ENCODE measurements around the gene RPS6KA5.
"Not testable (repeated sequence)": the region's sequence is repeated elsewhere in the genome, so short reads cannot be mapped to it uniquely, and the experiment has no call there.

The RPS6KA5 gene

DNA sequence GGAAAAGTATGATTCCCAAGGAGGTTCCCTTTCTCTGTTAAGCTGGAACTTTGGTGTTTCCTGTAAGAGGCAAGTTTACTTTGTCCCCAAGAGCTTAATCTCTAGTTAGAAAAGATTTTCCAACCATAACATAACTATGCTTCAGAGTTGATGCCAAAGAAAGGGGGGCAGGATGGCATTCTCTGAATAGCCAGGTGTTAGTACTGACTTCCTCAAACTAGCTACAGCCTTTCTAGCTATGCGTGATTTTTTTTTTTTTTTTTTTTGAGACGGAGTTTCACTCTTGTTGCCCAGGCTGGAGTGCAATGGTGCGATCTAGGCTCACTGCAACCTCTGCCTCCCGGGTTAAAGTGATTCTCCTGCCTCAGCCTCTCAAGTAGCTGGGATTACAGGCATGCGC, 204.3 kb downstream of the RPS6KA5 start:
- not testable (repeated sequence) for DNase-seq

DNA sequence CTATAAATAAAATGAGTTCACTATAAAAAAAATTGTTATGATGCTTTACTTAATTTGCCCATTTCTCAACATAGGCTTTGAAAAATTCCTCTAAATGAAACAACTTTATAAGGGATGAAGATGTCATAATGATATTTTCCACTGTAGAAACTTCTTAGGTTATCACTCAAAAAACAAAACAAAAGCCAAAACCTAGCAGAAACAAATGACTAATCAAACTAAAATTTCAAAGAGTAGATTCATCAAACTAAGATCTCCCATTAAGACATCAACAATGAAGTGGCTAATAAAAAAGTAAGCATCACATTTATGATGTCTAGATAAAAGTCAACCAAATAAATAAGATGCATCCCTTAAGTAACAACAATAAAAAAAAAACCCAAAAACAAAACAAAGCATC, 207.3 kb downstream of the RPS6KA5 start:
- DNase-seq, result no peak

- DNase-seq, result no peak
These were observed 209.0 kb downstream of the RPS6KA5 start for GRCh38 chr14:90851327-90852036.

GRCh38 chr14:90850487-90850886, 210.0 kb downstream of the RPS6KA5 start:
- DNase-seq, result no peak

- DNase-seq, result no peak
These were observed 210.5 kb downstream of the RPS6KA5 start for GRCh38 chr14:90849787-90850444.

DNA sequence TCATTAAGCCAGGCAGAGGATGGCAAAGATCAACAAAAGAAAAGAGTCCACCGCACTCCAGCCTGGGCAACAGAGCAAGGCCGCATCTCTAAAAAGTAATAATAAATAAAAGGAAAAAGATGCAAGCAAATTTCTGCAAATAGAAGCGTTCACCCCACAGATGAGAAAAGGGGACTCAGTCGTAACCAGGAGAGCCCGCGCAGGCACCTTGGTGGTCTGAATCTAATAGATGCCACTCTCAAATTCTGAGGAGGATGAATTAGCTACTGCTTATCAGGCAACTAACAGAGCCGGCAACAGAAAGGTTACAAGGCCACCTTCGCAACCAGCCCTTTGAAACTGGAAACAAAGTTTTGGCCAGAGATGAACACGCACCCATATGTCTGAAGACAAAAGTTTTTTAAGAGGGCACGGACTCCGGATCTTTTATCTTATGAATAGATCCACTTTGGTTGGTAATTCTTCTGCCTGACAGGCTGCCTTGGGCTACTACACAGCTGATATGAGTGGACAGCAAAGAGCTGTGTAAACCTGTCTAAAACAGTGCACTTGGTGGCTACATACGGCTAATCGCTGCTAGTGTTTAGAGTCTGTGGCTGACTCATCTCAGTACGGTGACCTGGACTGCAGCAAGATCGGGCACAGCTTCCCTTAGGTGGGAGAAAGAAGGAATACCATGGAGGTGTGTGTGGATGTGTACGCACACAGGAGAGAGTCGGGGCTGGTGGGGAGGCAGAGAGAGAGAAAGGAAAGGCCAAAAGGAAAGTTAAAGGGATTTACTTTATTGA, 211.3 kb downstream of the RPS6KA5 start:
- no peak for DNase-seq

DNA sequence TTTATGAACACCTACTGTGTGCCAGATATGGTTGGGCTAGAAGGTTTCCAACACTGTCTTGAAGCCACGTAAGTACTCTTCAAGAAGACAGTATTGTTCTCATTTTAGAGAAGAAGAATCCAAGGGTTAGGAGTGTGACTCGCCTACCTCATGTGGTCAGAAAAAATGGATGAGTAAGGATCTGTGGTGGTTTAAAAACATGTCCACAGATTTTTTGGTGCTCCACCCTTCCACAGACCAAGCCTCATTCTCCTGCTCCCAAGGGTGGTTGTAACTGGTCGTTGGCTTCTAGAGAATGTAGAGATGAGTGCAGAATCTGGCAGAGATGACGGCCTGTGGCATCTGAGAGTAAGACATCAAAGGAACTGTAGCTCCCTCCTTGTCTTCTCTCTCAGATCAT, 213.9 kb downstream of the RPS6KA5 start:
- DNase-seq, result no peak

DNA sequence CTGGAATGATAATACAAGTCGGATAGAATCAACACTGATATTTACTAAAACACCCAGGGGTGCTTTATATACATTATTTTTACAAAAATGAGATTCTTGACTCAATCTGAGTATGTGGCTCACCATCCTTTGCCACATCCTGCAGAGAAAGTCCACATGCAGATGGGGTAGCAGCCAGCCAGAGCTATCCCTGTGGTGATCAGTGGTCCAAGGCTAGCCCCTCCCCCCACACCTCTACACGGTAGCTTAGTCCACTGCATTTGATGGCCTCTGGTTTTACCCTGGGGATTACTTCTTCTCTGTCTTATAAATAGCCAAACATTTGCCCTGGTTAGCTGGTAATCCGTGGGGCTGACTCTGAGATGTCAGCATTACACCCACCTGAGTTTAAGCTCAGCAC, 216.1 kb downstream of the RPS6KA5 start:
- no peak for DNase-seq

GRCh38 chr14:90842726-90843125, 217.7 kb downstream of the RPS6KA5 start:
- no peak for DNase-seq

GRCh38 chr14:90840667-90841066, 219.8 kb downstream of the RPS6KA5 start:
- DNase-seq, result not testable (repeated sequence)

- no peak for DNase-seq
These were observed 220.6 kb downstream of the RPS6KA5 start for GRCh38 chr14:90839889-90840266.

DNA sequence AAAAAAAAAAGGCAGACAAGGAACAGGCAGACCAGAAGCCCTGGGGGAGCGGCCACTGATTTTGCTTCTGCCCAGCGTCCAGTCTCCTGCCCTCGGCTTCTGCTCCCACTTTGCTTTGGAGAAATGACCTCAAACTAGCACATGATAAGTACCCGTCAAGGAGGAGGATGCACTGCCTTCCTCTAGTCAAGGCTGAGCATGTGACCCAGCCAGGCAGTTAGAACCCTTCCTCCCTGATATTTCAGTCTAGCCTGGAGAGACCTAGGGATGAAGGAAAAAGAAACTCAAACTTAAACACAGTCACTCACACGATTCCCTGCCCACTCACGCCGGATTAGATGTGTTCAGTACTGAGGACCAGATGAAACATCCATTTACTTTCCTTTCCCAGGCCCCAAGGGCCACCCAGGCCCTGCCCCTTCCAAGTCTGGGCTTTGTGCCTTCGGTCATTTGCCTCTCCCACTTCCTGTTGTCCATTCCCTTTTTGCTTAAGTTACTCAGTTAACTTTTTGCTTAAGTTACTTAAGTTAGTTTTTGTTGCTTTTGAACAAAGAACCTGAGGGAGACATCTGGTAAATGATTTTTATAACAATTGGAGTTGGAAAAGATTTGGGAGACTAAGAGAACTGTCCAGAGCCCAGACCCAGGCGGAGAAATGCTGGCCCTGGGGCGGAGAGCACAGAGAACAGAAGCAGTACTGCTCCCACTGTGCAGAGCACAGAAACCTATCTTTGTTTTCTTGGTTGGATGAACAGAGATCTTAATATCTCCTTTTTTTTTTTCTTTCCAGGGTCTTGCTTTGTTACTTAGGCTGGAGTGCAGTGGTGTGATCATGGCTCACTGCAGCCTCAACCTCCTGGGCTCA, 221.2 kb downstream of the RPS6KA5 start:
- no peak for DNase-seq

- DNase-seq, result not testable (repeated sequence)
These were observed 221.9 kb downstream of the RPS6KA5 start for GRCh38 chr14:90838531-90838930.

DNA sequence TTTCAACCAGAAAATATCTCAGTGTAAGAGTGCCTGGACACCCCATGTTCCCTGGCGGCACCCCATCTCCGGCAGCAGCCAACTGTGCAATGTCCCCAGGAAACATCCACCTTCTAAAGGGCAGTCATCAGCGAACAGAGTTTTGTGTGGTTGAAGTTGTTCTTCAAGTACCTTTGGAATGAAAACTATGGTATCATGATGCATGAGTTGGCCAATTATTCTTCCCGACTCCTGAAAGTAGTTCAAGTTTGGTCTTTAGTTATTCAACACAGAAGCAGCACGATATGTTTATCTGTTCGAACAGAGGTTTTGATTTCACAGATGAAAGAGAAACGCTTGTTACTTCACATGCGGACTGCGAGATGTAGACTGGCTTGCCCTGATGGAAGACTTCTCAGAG, 223.1 kb downstream of the RPS6KA5 start:
- no peak for DNase-seq

DNA sequence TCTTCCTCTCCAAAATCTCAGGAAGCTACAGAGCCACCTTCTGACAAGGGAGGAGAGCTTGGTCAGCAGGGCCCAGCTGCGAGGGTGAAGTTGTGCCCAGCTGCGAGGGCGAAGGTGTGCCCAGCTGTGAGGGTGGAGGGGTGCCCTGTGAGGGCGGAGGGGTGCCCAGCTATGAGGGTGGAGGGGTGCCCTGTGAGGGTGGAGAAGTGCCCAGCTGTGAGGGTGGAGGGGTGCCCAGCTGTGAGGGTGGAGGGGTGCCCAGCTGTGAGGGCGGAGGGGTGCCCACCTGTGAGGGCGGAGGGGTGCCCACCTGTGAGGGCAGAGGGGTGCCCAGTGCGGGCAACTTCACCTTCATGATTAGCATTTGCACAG, 223.8 kb downstream of the RPS6KA5 start:
- no peak for DNase-seq

GRCh38 chr14:90831821-90832220, 228.6 kb downstream of the RPS6KA5 start:
- DNase-seq, result no peak

GRCh38 chr14:90830931-90831701, 229.3 kb downstream of the RPS6KA5 start:
- DNase-seq, result no peak

DNA sequence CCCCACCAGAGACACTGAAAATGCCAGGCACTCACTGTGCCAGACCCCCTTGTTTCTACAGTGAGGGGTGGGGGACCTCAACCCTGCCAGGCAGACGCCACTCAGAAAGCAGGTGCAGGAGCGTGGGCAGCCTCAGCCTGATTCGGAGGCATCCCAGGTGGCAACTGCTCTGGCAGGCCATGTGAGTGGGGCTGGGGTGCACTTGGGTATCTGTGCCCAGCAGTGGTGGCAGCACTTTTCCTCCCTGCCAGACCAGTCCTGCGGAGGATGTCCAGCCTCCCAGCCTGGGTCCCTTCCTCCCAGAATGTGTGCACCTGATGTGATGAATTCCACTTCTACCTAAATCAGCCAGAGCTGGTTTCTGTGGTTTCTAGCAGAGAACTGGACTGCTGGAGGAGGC, 230.8 kb downstream of the RPS6KA5 start:
- no peak for DNase-seq

GRCh38 chr14:90828642-90829487, 231.6 kb downstream of the RPS6KA5 start:
- no peak for DNase-seq

- peak; percentile 62 for DNase-seq
These were observed 232.4 kb downstream of the RPS6KA5 start for GRCh38 chr14:90827919-90828610.

DNA sequence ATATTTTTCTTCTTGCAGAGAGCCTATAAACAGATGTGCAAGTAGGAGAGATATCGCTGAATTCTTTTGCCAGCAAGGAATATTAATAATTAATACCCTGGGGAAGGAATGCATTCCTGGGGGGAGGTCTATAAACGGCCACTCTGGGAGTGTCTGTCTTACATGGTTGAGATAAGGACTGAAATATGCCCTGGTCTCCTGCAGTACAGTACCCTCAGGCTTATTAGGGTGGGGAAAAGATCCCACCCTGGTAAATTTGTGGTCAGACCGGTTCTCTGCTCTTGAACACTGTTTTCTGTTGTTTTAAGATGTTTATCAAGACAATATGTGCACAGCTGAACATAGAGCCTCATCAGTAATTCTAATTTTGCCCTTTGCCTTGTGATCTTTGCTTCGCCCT, 236.9 kb downstream of the RPS6KA5 start:
- not testable (repeated sequence) for DNase-seq
